H1 (cell line): ENCODE data around the gene TUBE1. TPM values are rescaled to one million over a fixed set of nuclear protein-coding genes. Genes with fewer than 3 reads are reported as not detected.

Experiments
- KDM4A ChIP-seq: IDR thresholded peaks from one replicate; pipeline ENCODE4 v1.7.1; 2012; ENCODE audit warnings: low read depth, mild to moderate bottlenecking, moderate library complexity, low read length, inconsistent platforms; ENCODE audit not compliant: severe bottlenecking
- RAD21 ChIP-seq, 2 experiments: IDR thresholded peaks in 1 of 2; conservative IDR thresholded peaks in 1 of 2; 2 replicates each; pipeline ENCODE4 v1.6.1; 2011; ENCODE audit warnings: low read depth in 2 of 2, low read length in 2 of 2, improper control_type of control experiment in 1 of 2, inconsistent platforms in 1 of 2, mild to moderate bottlenecking in 1 of 2, moderate library complexity in 1 of 2
- polyA plus RNA-seq, 7 experiments: library from polyadenylated mRNA; depleted of rRNA in 3 of 7; stranded (reverse) in 5 of 7; unstranded in 2 of 7; fragments of >200 nt in 5 of 7; fragments of 200-250 nt in 2 of 7; gene quantifications; 1 replicate in 5 of 7; 2 replicates in 1 of 7; 4 replicates in 1 of 7; pipeline versions ENCODE4 v1.2.1 to v1.2.3, GENCODE V29; 2011 to 2013; ENCODE audit warnings: missing spikeins in 2 of 7, mixed read lengths in 2 of 7
- total RNA-seq: library from RNA; stranded (reverse); fragmentation: NEBNext Ultra II Directional; extraction: Animal tissue kit (Norgen Biotek cat#: 25700); gene quantifications from 2 replicates; pipeline ENCODE4 v1.2.1, GENCODE V29; 2021

Gene TUBE1
- total and polyA plus RNA-seq, 2 of the 8 experiments (the other 6 are each of a cell fraction or from before 2014, with no cell fraction given) = 8.0 to 15.9 TPM

- TF ChIP-seq KDM4A = no peak
- TF ChIP-seq RAD21 (IDR thresholded peaks at IDR 0.05 in 1 of 2, conservative IDR thresholded peaks at IDR 0.05 in 1 of 2; ENCODE audit: low read depth in 2 of 2, low read length in 2 of 2) = no peak
Measured at GRCh38 chr6:112030961-112031660, 56.2 kb downstream of the TUBE1 start (continued).
